HG03469 (cell line): ENCODE data around the gene GALNT13.

ENCODE experiments used
- ATAC-seq: cut with Tn5 transposase; IDR thresholded peaks from one replicate; pipeline ENCODE4 v1.9.1; 2021; ENCODE audit warnings: mild to moderate bottlenecking, moderate library complexity, moderate number of reproducible peaks; ENCODE audit not compliant: unreplicated experiment

The GALNT13 gene

GRCh38 chr2:154203902-154204301 is 332.2 kb downstream of the GALNT13 start:
- no peak for ATAC-seq

GRCh38 chr2:154207288-154208047 is 335.7 kb downstream of the GALNT13 start:
- no peak for ATAC-seq

- no peak for ATAC-seq
These were observed 352.0 kb downstream of the GALNT13 start for GRCh38 chr2:154223726-154224125.

- no peak for ATAC-seq
These were observed 355.2 kb downstream of the GALNT13 start for GRCh38 chr2:154226931-154227330.

DNA sequence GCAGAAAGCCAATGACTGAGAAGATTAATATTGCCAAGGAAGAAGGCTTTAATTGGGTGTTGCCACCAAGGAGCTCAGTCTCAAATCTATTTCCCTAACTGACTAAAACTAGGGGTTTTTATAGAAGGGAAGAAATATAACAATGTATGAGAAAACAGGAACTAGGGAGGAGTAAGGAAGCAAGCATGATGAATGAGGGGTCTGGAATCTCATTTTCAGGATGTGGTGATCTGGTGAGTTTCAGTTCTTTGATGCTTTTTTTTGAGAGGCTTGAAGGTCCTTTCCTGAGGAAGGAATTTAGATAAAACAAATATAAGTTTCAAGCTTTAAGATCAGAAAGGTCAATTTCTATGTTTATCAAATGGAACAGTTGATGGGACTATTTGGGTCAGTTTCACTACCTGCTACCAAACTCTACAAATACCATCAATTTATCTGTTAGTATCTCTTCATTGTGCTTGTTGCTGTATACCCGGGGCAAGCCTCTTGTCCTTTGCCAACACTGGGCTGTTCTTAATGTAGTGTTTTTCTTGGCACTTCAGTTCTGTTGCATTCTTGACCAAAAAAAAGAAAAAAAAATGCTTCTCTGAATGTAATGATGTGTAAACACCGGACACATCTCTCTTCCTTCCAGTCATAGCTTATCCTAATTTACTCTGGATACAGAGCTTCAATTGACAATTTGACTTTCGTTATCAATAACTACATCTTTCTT is 357.0 kb downstream of the GALNT13 start:
- no peak for ATAC-seq

DNA sequence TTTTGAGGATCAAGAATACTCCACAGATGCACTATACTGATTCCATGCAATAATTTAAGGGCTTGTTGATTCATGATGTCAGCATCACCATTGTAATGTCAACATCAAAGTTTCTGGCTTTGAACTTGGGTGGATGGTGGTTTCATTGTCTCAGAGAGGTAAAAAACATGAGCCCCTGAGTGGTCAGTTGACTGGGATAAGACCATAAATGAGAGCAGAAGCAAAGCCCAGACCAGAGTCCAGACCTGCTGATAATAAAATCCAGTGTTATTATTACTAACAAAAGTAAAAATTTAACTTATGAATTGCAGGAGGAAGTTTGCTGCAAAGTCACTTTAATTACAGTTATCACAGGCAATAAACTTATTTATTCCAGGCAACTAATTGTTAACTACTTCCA is 358.2 kb downstream of the GALNT13 start:
- ATAC-seq, result no peak

- no peak for ATAC-seq
These were observed 359.3 kb downstream of the GALNT13 start for GRCh38 chr2:154231021-154231420.

- no peak for ATAC-seq
These were observed 361.5 kb downstream of the GALNT13 start for GRCh38 chr2:154233231-154233630.

DNA sequence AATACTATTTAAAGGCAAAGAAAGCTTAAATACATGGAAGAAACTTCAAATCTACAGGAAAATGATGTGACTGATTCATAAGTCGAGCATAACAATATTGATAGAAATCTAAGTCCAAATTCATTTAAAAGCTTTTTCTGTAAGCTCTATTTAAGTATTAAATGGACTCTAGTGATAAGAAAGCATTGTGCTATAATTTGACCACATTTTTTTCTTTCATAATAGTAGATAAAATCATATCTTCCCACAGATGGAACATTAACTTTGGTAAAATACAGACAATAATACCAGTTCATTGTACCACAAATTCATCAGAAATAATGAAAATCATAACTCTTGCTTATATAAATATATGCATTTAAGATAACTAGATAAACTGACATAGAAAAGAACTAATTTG is 366.5 kb downstream of the GALNT13 start:
- ATAC-seq, result no peak

GRCh38 chr2:154240316-154240715 is 368.6 kb downstream of the GALNT13 start:
- ATAC-seq, result no peak

GRCh38 chr2:154240921-154241379 is 369.2 kb downstream of the GALNT13 start:
- no peak for ATAC-seq

GRCh38 chr2:154242687-154243086 is 371.0 kb downstream of the GALNT13 start:
- ATAC-seq, result no peak

- ATAC-seq, result no peak
These were observed 372.0 kb downstream of the GALNT13 start for GRCh38 chr2:154243685-154244084.

GRCh38 chr2:154244932-154245331 is 373.2 kb downstream of the GALNT13 start:
- no peak for ATAC-seq

- no peak for ATAC-seq
These were observed 375.8 kb downstream of the GALNT13 start for GRCh38 chr2:154247503-154247902.

GRCh38 chr2:154256136-154256535 is 384.4 kb downstream of the GALNT13 start:
- no peak for ATAC-seq

- no peak for ATAC-seq
These were observed 387.3 kb downstream of the GALNT13 start for GRCh38 chr2:154259030-154259429.

DNA sequence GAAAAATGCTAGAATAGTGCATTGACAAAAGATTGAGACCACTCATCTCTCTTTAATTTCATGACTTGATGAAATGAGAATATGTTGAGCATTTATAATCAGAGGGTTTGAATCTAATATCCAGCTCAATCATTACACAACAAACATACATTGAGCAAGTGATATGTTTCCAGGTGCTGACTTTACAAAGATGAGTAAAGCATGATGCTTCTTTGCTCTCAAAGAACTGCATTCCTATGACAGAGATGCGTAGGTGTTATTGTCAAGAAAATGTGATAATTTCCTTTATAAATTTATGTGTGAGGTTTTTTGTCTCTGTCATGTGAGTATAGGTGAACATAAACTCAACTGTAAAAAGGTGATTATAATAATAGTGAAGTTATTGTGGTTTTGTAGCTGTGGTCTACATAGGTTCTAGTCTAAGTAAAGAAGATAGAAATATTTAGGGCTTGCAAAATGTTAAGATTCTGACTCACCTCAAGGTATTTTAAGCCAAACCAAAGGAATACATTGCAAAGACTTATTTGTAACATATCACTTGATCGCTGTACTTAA is 389.8 kb downstream of the GALNT13 start:
- no peak for ATAC-seq

- ATAC-seq, result no peak
These were observed 391.5 kb downstream of the GALNT13 start for GRCh38 chr2:154263206-154263605.

DNA sequence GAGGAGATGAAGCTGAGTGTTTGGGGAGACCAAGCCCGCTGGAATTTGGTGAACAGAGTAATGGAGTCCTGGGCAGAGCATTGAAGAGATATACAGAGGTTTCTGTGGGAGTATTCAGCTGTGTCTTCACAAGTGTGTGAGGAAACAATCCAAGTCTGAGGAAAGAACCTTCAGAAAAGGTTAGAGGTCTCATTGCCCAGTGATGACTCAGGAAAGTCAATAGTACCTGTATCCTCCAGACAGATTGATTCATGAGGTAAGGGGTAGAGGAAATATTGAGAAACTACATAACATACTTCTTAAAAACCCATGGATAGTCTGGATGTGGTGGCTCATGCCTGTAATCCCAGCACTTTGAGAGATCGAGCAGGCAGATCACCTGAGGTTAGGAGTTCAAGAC is 392.3 kb downstream of the GALNT13 start:
- ATAC-seq, result no peak

GRCh38 chr2:154267983-154268382 is 396.3 kb downstream of the GALNT13 start:
- ATAC-seq, result no peak

GRCh38 chr2:154280543-154280942 is 408.8 kb downstream of the GALNT13 start:
- ATAC-seq, result no peak
